GM10266 (cell line): Measurements from ENCODE around the gene CCDC187.

Experiments
- DNase-seq: peaks from one replicate; pipeline ENCODE4 v3.0.0; 2012; ENCODE audit errors: extremely low spot score
- TF ChIP-seq, protein P1 (sequence below): IDR thresholded peaks from 2 replicates; pipeline ENCODE4 v1.5.1; 2012; ENCODE audit warnings: mild to moderate bottlenecking, low read depth; ENCODE audit not compliant: control insufficient read depth, insufficient read depth; ENCODE audit errors: missing control alignments

CCDC187 gene

DNA sequence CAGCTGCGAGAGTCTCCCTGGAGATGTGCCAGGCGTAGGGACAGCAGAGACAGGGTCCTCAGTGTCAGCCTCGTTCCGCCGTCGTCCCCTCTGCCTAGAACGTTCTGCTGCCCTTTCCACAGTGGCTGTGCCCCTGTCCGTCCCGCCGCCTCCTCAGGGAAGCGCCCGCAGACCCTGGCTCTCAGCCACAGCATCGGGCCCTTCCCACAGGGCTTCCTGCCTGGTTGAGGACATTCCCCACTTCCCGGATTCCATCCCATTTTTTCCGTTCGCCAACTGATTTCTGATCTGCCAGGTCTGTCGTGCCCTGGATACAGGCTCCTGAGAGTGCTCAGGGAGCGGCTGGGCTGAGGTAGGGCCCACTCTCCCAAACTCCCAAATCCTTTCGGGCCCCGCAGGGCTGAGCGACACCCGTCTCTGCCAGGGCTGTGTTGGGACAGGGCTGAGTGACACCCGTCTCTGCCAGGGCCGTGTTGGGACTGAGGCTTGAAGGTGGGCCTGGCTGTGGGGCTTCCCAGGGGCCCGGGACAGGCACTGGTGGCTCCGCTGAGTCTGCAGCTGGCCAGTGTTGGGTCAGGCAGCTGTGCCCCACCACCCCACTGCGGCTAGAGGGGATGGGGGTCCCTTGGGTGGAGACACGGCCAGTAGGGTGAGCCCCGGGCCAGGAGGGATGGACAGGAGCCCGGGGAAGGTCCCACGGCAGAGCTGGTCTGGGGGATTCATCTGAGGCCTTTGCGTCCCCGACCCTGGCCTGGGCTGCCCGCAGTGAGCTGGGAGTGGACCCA, 43.8 kb upstream of the CCDC187 start:
- no peak for DNase-seq
- TF ChIP-seq, protein P1, sequence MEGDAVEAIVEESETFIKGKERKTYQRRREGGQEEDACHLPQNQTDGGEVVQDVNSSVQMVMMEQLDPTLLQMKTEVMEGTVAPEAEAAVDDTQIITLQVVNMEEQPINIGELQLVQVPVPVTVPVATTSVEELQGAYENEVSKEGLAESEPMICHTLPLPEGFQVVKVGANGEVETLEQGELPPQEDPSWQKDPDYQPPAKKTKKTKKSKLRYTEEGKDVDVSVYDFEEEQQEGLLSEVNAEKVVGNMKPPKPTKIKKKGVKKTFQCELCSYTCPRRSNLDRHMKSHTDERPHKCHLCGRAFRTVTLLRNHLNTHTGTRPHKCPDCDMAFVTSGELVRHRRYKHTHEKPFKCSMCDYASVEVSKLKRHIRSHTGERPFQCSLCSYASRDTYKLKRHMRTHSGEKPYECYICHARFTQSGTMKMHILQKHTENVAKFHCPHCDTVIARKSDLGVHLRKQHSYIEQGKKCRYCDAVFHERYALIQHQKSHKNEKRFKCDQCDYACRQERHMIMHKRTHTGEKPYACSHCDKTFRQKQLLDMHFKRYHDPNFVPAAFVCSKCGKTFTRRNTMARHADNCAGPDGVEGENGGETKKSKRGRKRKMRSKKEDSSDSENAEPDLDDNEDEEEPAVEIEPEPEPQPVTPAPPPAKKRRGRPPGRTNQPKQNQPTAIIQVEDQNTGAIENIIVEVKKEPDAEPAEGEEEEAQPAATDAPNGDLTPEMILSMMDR = no peak

DNA sequence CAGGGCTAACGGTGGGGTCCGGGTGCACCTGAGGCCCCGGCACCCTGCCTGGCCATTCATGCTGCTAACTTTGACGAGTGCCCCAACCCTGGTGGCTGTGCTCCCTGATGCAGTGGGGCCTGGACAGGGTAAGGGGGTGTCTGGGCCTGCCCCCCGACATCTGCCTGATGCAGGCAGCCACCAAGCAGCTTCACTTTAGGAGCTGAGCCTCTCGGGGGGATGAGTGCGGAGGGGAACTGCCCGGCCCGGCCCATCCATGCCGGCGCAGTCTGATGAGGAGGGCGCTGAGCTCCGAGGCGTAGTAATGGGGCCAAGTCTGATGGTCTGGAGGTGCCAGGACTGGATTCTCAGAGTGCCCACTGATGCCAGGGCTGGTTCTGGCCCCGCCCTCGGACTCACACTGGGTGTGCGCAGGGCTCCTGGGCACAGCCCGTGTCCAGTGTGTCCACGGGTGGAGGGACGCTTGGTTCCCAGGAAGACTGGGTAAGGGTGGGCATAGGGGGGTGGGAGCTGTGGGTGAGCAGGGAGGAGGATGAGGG, 43.1 kb upstream of the CCDC187 start:
- TF ChIP-seq, protein P1 = no peak
- DNase-seq = no peak

- TF ChIP-seq, protein P1 = no peak
- DNase-seq = no peak
Observed at GRCh38 chr9:136346157-136346481, 42.2 kb upstream of the CCDC187 start.

GRCh38 chr9:136345281-136346156, 41.6 kb upstream of the CCDC187 start:
- TF ChIP-seq, protein P1 = no peak
- no peak for DNase-seq

GRCh38 chr9:136344544-136345280, 40.8 kb upstream of the CCDC187 start:
- no peak for DNase-seq
- TF ChIP-seq, protein P1 = no peak

DNA sequence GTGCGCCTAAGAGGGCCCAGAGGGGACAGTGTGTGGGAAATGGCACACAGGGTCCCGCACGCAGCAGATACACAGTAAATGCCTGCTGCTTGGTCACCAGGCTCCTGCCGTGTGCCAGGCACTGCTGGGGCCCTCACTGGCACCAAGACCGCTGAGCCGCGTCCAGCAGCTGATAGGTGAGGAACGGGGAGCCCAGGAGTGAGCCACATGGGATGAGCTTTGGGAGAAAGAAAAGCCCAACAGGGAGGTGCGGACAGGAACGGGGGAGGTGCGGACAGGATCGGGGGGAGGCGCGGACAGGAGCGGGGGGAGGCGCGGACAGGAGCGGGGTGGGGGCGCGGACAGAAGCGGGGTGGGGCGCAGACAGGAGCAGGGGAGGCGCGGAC, 40.0 kb upstream of the CCDC187 start:
- DNase-seq = no peak
- TF ChIP-seq, protein P1 = no peak
